MCF 10A (cell line): ENCODE data around the gene AHCYL2. TPM values are rescaled to one million over a fixed set of nuclear protein-coding genes. Genes with fewer than 3 reads are reported as not detected.

Experiments
- BruUV-seq: library from RNA; stranded (reverse); fragments of 400-500 nt; replicated peaks from 2 replicates; lab custom pipeline; 2021; lab: Mats Ljungman, UMichigan
- CTCF ChIA-PET: fragments of 300-600 bp; sonication (Branson Sonifier 250); formaldehyde crosslinking; extraction: SDS; loops from one replicate; lab custom pipeline; 2021; ENCODE audit warnings: antibody characterized with exemption, inconsistent platforms; lab: Yijun Ruan, JAX
- POLR2A ChIA-PET: fragments of 300-600, 350-650 bp; sonication (Branson Sonifier 250); formaldehyde crosslinking; extraction: SDS; loops from one replicate; lab custom pipeline; 2020; ENCODE audit warnings: antibody characterized with exemption, inconsistent platforms; lab: Yijun Ruan, JAX
- DNase-seq: peaks from one replicate; pipeline ENCODE4 v3.0.0-alpha.2; 2018; ENCODE audit not compliant: unreplicated experiment
- H3K27ac Mint-ChIP-seq: one replicate; pipeline ENCODE4 v1.8.0; 2022; ENCODE audit warnings: mild to moderate bottlenecking, low read depth, mixed read lengths; ENCODE audit not compliant: unreplicated experiment
- H3K27me3 Mint-ChIP-seq: one replicate; pipeline ENCODE4 v1.8.0; 2022; ENCODE audit warnings: mixed read lengths; ENCODE audit not compliant: insufficient read depth, unreplicated experiment
- H3K36me3 Mint-ChIP-seq: one replicate; pipeline ENCODE4 v1.8.0; 2022; ENCODE audit warnings: mild to moderate bottlenecking, moderate library complexity, mixed read lengths; ENCODE audit not compliant: insufficient read depth, unreplicated experiment
- H3K4me1 Mint-ChIP-seq: one replicate; pipeline ENCODE4 v1.8.0; 2022; ENCODE audit warnings: mixed read lengths; ENCODE audit not compliant: insufficient read depth, unreplicated experiment
- H3K4me3 Mint-ChIP-seq: one replicate; pipeline ENCODE4 v1.8.0; 2022; ENCODE audit warnings: mild to moderate bottlenecking, moderate library complexity, mixed read lengths; ENCODE audit not compliant: unreplicated experiment
- H3K9me3 Mint-ChIP-seq: one replicate; pipeline ENCODE4 v1.8.0; 2022; ENCODE audit warnings: mixed read lengths; ENCODE audit not compliant: unreplicated experiment
- CTCF ChIP-seq: fragments of 200-600 bp; IDR thresholded peaks from one replicate; pipeline ENCODE4 v1.8.0; 2022; ENCODE audit warnings: antibody characterized with exemption, mild to moderate bottlenecking; ENCODE audit not compliant: unreplicated experiment
- intact Hi-C: fragments of 100-400 bp; cut with micrococcal nuclease; formaldehyde crosslinking; loops from 2 replicates; pipeline ENCODE4 v1.14.1; 2022
- total RNA-seq: library from RNA; stranded (reverse); gene quantifications from 2 replicates; pipeline ENCODE4 v1.2.3, GENCODE V29; 2022

Gene AHCYL2
- total RNA-seq, 1 experiment from 2014 or later, result 12.8 TPM

- POLR2A ChIA-PET, result interaction anchor here (1.1 to 2.9 kb wide), 2 partner anchors 9 to 27 kb away, joined by 3 to 11 read pairs; no protein-coding TSS in a partner anchor
- BruUV-seq, result no TSS peak
- DNase-seq, result no peak
- Mint-ChIP-seq H3K4me1 (peaks cover 7% of the 10 kb centered on the region), H3K27me3 (no peaks in the 10 kb centered on the region), H3K9me3 (no peaks in the 10 kb centered on the region), H3K27ac (no peak overlapping the region), H3K4me3 (no peak overlapping the region), H3K36me3 (no peaks in the 10 kb centered on the region)
- TF ChIP-seq CTCF, result no peak
- CTCF ChIA-PET, result interaction anchor here (0.6 to 3.7 kb wide), 6 partner anchors 9 to 275 kb away, joined by 3 to 18 read pairs (median 8); no protein-coding TSS in a partner anchor
- intact Hi-C loops, result no loop called here
These were observed 109.6 kb downstream of the AHCYL2 start for GRCh38 chr7:129334473-129334872.

DNA sequence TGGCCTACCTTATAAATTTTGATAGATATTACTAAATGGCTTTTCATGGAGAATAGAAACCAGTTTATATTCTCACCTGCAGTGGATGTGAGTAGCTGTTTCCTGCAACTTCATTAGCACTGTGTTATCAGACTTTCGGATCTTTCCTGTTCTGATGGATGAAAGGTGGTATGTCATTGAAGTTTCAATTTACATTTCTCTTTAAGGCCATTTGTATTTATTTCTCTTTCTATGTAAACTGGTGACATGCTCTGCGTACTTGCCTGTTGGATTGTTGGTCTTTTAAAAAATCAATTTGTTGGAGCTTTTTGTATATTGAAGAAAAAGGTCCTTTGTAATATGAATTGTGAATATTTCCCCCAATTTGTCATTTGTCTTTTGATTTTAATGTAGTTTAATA lies 113.6 kb downstream of the AHCYL2 start:
- POLR2A ChIA-PET, result no interaction called here
- Mint-ChIP-seq H3K9me3 (no peaks in the 10 kb centered on the region), H3K27ac (no peak overlapping the region), H3K4me1 (no peaks in the 10 kb centered on the region), H3K27me3 (no peaks in the 10 kb centered on the region), H3K4me3 (no peak overlapping the region), H3K36me3 (no peaks in the 10 kb centered on the region)
- CTCF ChIA-PET, result interaction anchor here (0.6 to 2.9 kb wide), 5 partner anchors 40 to 120 kb away, joined by 3 to 10 read pairs (median 4); no protein-coding TSS in a partner anchor
- no TSS peak for BruUV-seq
- intact Hi-C loops, result no loop called here
- no peak for TF ChIP-seq CTCF
- DNase-seq, result no peak

DNA sequence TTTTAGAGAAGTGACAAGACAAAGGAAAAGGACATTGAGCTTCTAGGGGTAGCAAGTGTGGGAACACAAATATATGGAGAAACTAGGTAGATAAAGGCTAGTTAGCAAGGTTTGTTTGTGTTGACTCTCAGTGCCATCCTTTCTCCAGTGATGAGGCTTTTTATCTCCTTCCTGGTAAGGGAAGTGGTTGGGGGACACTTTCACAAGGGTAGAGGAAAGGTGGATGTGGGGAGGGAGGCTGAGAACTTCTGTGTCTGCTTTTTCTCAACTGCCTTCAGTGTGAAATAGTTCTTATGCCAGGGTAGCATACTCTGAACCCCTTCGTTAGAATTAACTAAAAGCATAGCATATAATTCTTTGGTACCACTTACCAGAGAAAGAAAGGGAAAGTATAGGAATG lies 116.4 kb downstream of the AHCYL2 start:
- Mint-ChIP-seq H3K36me3 (no peaks in the 10 kb centered on the region), H3K27ac (no peak overlapping the region), H3K27me3 (no peaks in the 10 kb centered on the region), H3K9me3 (no peaks in the 10 kb centered on the region), H3K4me3 (no peak overlapping the region), H3K4me1 (peaks cover 7% of the 10 kb centered on the region)
- TF ChIP-seq CTCF, result no peak
- BruUV-seq, result no TSS peak
- DNase-seq, result no peak
- ChIA-PET POLR2A (interaction anchor here (0.6 to 1.8 kb wide), 3 partner anchors 24 to 631 kb away, joined by 3 to 4 read pairs (median 3); no protein-coding TSS in a partner anchor), CTCF (interaction anchor here (0.6 to 2.9 kb wide), 5 partner anchors 8 to 130 kb away, joined by 3 to 10 read pairs (median 4); no protein-coding TSS in a partner anchor)
- intact Hi-C loops, result no loop called here

- H3K9me3 Mint-ChIP-seq, result no peaks in the 10 kb centered on the region
- H3K27me3 Mint-ChIP-seq, result no peaks in the 10 kb centered on the region
- no peak for TF ChIP-seq CTCF
- no peak for DNase-seq
- POLR2A ChIA-PET, result interaction anchor here (0.5 to 4.0 kb wide), 6 partner anchors 17 to 117 kb away, joined by 3 to 19 read pairs (median 3); partner anchors contain the start of gene AHCYL2
- BruUV-seq, result no TSS peak
- CTCF ChIA-PET, result interaction anchor here (0.5 to 3.8 kb wide), 24 partner anchors 8 to 315 kb away, joined by 3 to 19 read pairs (median 4); no protein-coding TSS in a partner anchor
- no peak overlapping the region for H3K27ac Mint-ChIP-seq
- intact Hi-C loops, result no loop called here
- no peak overlapping the region for H3K4me3 Mint-ChIP-seq
- peaks cover 7% of the 10 kb centered on the region for H3K4me1 Mint-ChIP-seq
- no peaks in the 10 kb centered on the region for H3K36me3 Mint-ChIP-seq
These were observed 117.3 kb downstream of the AHCYL2 start for GRCh38 chr7:129341816-129342806.
